Lower lobe of right lung (tissue), 2 donors: ENCODE data around the gene CMPK2. TPM values are rescaled to one million over a fixed set of nuclear protein-coding genes. Genes with fewer than 3 reads are reported as not detected.
"Not testable (repeated sequence)": the region's sequence is repeated elsewhere in the genome, so short reads cannot be mapped to it uniquely, and the experiment has no call there.

Source experiments
- ATAC-seq, 2 donors: fragments of 200-7000 bp; cut with Tn5 transposase; one replicate each; pipeline ENCODE4 v1.9.1; 2020 to 2022; ENCODE audit warnings: mild to moderate bottlenecking in 2 of 2, moderate library complexity in 2 of 2
- DNase-seq: peaks from one replicate; pipeline ENCODE4 v3.0.0-alpha.2; 2020
- H3K27ac ChIP-seq: fragments of 200-600 bp; one replicate; pipeline ENCODE4 v1.8.0; 2022
- H3K27me3 ChIP-seq: fragments of 200-600 bp; one replicate; pipeline ENCODE4 v1.8.0; 2022; ENCODE audit warnings: low read depth
- H3K36me3 ChIP-seq: fragments of 200-600 bp; one replicate; pipeline ENCODE4 v1.8.0; 2022; ENCODE audit warnings: mild to moderate bottlenecking
- H3K4me1 ChIP-seq: fragments of 200-600 bp; one replicate; pipeline ENCODE4 v1.8.0; 2022
- H3K4me3 ChIP-seq: fragments of 200-600 bp; one replicate; pipeline ENCODE4 v1.8.0; 2022; ENCODE audit warnings: mild to moderate bottlenecking
- H3K9me3 ChIP-seq: fragments of 200-600 bp; one replicate; pipeline ENCODE4 v1.8.0; 2022
- intact Hi-C: fragments of 100-400 bp; cut with DNase I; formaldehyde crosslinking; loops from one replicate; pipeline ENCODE4 v1.11.0; 2022
- total RNA-seq: library from RNA; stranded (reverse); fragmentation: NEBNext Ultra II Directional; extraction: Animal tissue kit (Norgen Biotek cat#: 25700); gene quantifications from one replicate; pipeline ENCODE4 v1.2.1, GENCODE V29; 2021
- TF ChIP-seq, protein P1 (sequence below): fragments of 200-600 bp; IDR thresholded peaks from one replicate; pipeline ENCODE4 v1.8.0; 2022; ENCODE audit warnings: antibody characterized with exemption, mild to moderate bottlenecking
- donor health status: DM: no; HTN: yes; CAD: no; lungs with severe emphysema.

The CMPK2 gene
- total RNA-seq, 1 donor from 2014 or later: 43.3 TPM

DNA sequence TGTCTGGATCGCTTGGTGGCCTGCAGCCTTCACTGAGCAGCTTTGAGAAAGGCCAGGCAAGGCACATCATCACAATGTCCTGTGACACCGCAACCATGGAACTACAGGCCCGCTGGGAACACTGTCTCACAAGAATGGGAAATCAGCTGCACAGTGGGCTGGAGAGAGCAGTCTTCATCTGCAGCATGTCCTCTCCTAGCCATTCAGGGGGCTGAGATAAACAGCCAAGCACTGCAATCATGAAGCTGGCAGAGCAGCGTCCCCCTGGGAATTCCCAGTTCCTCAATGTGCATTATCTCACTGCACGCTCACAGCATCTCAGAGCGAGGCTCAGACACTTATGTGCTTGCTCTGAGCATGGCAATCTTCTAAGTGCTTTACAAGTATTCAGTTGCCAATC, 1.9 kb downstream of the CMPK2 start:
- TF ChIP-seq, protein P1, sequence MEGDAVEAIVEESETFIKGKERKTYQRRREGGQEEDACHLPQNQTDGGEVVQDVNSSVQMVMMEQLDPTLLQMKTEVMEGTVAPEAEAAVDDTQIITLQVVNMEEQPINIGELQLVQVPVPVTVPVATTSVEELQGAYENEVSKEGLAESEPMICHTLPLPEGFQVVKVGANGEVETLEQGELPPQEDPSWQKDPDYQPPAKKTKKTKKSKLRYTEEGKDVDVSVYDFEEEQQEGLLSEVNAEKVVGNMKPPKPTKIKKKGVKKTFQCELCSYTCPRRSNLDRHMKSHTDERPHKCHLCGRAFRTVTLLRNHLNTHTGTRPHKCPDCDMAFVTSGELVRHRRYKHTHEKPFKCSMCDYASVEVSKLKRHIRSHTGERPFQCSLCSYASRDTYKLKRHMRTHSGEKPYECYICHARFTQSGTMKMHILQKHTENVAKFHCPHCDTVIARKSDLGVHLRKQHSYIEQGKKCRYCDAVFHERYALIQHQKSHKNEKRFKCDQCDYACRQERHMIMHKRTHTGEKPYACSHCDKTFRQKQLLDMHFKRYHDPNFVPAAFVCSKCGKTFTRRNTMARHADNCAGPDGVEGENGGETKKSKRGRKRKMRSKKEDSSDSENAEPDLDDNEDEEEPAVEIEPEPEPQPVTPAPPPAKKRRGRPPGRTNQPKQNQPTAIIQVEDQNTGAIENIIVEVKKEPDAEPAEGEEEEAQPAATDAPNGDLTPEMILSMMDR: no peak
- Histone ChIP-seq H3K27me3 (no peaks in the 10 kb centered on the region), H3K9me3 (peaks cover 8% of the 10 kb centered on the region), H3K36me3 (peaks cover 25% of the 10 kb centered on the region), H3K4me1 (peaks cover 30% of the 10 kb centered on the region), H3K4me3 (peak overlapping the region; percentile 91), H3K27ac (no peak overlapping the region)
- intact Hi-C loops: no loop called here
- DNase-seq (no peak), ATAC-seq (no peak)

DNA sequence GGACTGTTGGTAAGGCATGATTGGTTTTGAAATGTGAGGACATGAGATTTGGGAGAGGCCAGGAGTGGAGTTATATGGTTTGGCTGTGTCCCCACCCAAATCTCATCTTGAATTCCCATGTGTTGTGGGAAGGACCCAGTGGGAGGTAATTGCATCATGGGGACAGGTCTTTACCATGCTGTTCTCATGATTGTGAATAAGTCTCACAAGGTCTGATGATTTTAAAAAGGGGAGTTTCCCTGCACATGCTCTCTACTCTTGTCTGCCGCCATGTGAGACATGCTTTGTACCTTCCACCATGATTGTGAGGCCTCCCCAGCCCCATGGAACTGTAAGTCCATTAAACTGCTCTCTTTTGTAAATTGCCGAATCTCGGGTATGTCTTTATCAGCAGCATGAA, 5.4 kb downstream of the CMPK2 start:
- H3K27me3 ChIP-seq: no peaks in the 10 kb centered on the region
- H3K9me3 ChIP-seq: peaks cover 16% of the 10 kb centered on the region
- intact Hi-C loops: no loop called here
- TF ChIP-seq, protein P1: no peak
- H3K27ac ChIP-seq: no peak overlapping the region
- H3K4me1 ChIP-seq: peaks cover 21% of the 10 kb centered on the region
- H3K36me3 ChIP-seq: peaks cover 32% of the 10 kb centered on the region
- ATAC-seq: no peak
- H3K4me3 ChIP-seq: no peak overlapping the region
- DNase-seq: no peak

DNA sequence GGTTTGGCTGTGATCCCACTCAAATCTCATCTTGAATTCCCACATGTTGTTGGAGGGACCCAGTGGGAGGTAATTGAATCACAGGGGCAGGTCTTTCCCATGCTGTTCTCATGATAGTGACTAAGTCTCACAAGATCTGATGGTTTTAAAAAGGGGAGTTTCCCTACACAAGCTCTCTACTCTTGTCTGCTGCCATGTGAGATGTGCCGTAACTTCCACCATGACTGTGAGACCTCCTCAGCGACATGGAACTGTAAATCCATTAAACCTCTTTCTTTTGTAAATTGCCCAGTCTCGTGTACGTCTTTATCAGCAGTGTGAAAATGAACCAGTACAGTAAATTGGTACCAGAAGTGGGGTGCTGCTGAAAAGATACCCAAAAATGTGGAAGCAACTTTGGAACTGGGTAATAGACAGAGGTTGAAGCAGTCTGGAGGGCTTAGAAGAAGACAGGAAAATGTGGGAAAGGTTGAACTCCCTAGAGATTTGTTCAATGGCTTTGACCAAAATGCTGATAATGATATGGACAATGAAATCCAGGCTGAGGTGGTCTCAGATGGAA, 7.2 kb downstream of the CMPK2 start:
- DNase-seq, ATAC-seq, H3K4me3 ChIP-seq, H3K4me1 ChIP-seq, intact Hi-C loops, H3K27ac ChIP-seq, H3K27me3 ChIP-seq: not testable (repeated sequence)
- Histone ChIP-seq H3K9me3 (peaks cover 16% of the 10 kb centered on the region), H3K36me3 (peaks cover 32% of the 10 kb centered on the region)

DNA sequence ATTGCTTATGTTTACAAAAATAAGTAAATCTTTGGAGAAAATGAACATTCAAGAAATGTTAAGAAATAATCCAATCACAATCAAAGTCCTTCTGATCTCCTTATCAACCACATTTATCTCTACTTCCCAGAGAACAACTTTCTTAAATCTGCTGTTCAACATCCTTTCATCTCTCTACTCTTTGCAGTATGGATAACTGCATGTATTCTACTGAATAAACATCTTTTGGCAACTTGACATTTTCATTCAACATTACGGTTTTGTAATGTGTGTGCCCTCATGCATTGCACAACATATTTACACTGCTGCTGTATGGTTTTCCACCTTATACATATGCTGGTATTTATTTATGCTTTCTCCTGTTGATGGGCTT, 9.2 kb downstream of the CMPK2 start:
- peaks cover 33% of the 10 kb centered on the region for H3K36me3 ChIP-seq

GRCh38 chr2:6855860-6856547, 9.7 kb downstream of the CMPK2 start:
- no peak overlapping the region for H3K4me3 ChIP-seq
- ATAC-seq (peak; percentile 88 to 94), DNase-seq (no peak)
- peaks cover 16% of the 10 kb centered on the region for H3K9me3 ChIP-seq
- peak overlapping the region; percentile 31 for H3K27ac ChIP-seq
- peaks cover 3% of the 10 kb centered on the region for H3K4me1 ChIP-seq
- intact Hi-C loops: no loop called here
- peaks cover 38% of the 10 kb centered on the region for H3K36me3 ChIP-seq
- TF ChIP-seq, protein P1: no peak
- H3K27me3 ChIP-seq: no peaks in the 10 kb centered on the region

More for the DNA sequence above, 9.2 kb downstream of the CMPK2 start:
- Histone ChIP-seq H3K9me3 (peaks cover 16% of the 10 kb centered on the region), H3K4me3 (no peak overlapping the region), H3K27me3 (no peaks in the 10 kb centered on the region), H3K27ac (no peak overlapping the region), H3K4me1 (peaks cover 3% of the 10 kb centered on the region)
- no peak for DNase-seq
- no peak for ATAC-seq
- TF ChIP-seq, protein P1: no peak
- intact Hi-C loops: no loop called here

GRCh38 chr2:6854416-6854815, 11.3 kb downstream of the CMPK2 start:
- Histone ChIP-seq H3K4me3 (no peak overlapping the region), H3K9me3 (peaks cover 14% of the 10 kb centered on the region), H3K36me3 (peaks cover 37% of the 10 kb centered on the region), H3K27me3 (no peaks in the 10 kb centered on the region), H3K27ac (no peak overlapping the region), H3K4me1 (peaks cover 3% of the 10 kb centered on the region)
- ATAC-seq (no peak), DNase-seq (no peak)
- TF ChIP-seq, protein P1: no peak
- intact Hi-C loops: no loop called here
